EH (cell line): Measurements from ENCODE around the gene POR.
"Not testable (repeated sequence)": the region's sequence is repeated elsewhere in the genome, so short reads cannot be mapped to it uniquely, and the experiment has no call there.

Source experiments
- DNase-seq: peaks from one replicate; pipeline ENCODE4 v3.0.0-alpha.2; 2015; ENCODE audit warnings: low read depth

POR gene

DNA sequence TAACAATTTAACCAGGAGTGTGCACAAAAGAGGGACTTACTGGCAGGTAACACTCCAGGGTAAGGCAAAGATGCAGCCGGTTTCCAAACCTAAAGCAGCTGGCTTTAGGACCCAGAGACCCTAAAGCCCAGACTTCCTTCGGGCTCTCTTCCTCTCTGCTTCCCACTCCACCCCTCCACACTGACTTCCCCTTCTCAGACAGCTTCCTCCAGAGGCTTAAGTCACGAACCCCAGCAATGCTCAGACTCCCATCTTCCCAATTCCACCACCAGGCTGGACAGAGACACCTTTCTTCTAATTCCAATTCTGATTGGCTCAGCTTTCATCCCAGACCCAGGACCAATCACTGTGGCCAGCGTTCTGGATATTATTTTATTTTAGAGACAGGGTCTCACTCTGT lies 108.0 kb downstream of the POR start:
- DNase-seq: no peak

GRCh38 chr7:76029682-76030081 lies 114.7 kb downstream of the POR start:
- not testable (repeated sequence) for DNase-seq

GRCh38 chr7:76031964-76032363 lies 117.0 kb downstream of the POR start:
- no peak for DNase-seq
